HG02678 (cell line): ENCODE measurements around the gene NQO1.
"Not testable (repeated sequence)": the region's sequence is repeated elsewhere in the genome, so short reads cannot be mapped to it uniquely, and the experiment has no call there.

ENCODE experiments used
- ATAC-seq: cut with Tn5 transposase; IDR thresholded peaks from one replicate; pipeline ENCODE4 v1.9.1; 2021; ENCODE audit warnings: mild to moderate bottlenecking, moderate library complexity; ENCODE audit not compliant: unreplicated experiment

The NQO1 gene

DNA sequence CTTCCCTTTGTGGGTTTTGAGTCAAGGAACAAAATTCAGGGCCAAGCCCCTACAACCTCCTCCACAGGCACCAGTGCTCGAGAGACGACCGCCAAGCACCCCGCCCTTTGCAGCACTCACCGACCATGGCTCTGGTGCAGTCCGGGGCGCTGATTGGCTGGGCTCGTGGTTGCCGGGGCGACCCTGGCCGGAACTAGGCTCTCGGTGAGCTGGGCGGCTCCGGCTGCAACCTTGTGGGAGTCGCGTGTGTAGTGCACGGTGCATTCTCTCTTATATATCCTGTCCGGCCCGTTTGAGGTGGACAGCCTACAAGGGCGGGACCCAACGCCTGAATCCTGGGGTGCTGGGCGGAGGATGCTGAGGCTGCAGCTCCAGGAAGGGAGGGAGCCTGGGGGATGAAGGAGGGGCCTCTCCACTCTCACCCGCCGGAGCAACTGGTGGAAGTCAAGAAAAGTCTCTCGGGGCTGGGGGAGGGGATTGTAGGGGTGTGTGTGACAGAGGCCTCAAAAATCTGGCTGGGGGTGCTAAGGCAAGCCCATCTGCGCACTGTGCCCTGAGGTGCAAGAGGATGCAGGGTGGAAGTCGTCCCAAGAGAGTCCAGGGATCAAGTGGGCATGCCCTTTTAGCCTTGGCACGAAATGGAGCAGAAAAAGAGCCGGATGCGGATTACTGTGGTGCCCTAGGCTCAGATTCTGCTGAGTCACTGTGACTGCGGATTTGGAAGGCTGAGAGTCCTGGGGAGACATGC is at the start of gene NQO1:
Gene NQO1 (minus strand): TSS at position 248 of the 748 bp plus-strand sequence. CDS start 121 bp downstream, at position 127.
- peak; percentile 97 for ATAC-seq

- no peak for ATAC-seq
Observed at GRCh38 chr16:69775563-69775962, 49.2 kb upstream of the NQO1 start.

- peak; percentile 43 for ATAC-seq
Observed at GRCh38 chr16:69773260-69773947, 47.0 kb upstream of the NQO1 start.

- ATAC-seq = no peak
Observed at GRCh38 chr16:69771651-69771967, 45.2 kb upstream of the NQO1 start.

DNA sequence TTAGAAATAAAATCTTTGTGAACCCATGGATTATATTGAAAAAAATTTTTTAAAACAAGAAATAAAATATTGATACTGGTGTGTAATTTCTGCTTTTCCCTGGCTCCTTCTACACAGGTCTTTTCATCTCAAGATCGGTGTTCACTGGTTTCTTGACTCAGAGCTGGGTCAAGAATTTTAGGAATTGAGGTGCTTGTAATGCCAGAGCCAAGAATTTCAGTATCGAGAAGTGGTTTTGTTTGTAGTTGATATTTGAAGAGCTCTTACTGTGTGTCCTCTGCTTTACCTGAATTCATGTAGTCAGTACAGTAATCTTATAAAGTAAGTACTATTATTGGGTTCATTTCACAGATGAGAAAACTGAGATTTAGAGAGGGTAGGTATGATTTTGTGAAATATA is 43.0 kb upstream of the NQO1 start:
- no peak for ATAC-seq

DNA sequence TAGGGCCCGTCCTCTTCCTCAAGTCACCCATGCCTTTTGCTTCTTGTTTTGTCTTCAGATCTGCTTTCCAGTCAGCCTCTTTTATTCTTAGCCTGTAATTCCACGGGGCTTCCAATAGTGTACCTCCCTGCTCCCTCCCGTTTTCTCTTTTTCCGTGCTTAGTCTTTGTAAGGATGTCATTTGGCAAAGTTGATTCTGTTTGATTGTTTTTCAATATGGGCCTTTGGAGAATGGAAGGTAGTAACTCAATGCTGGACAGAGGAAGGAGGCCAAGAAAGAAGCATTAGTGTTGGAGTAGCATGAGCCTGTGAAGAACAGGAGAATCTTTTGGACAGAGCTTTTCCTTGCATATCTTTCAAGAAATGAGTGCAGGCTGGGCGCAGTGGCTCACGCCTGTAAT is 42.3 kb upstream of the NQO1 start:
- ATAC-seq = no peak

- ATAC-seq = no peak
Observed at GRCh38 chr16:69767459-69768229, 41.3 kb upstream of the NQO1 start.

DNA sequence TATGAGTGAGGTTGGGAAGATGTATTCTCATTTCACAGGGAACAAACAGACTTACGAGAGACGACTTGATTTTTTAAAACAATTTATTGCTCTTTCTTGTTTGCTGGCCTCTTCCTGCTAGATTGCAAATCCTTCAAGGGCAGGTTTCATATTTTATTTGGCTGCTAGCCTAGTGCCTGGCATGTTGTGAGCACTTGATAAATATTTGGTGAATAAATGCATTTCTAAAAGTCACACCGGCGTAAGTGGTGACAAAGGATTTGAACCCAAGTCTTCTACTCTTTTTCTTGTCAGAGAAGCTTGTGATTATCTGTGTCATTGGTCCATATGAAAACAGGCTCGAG is 37.2 kb upstream of the NQO1 start:
- no peak for ATAC-seq

DNA sequence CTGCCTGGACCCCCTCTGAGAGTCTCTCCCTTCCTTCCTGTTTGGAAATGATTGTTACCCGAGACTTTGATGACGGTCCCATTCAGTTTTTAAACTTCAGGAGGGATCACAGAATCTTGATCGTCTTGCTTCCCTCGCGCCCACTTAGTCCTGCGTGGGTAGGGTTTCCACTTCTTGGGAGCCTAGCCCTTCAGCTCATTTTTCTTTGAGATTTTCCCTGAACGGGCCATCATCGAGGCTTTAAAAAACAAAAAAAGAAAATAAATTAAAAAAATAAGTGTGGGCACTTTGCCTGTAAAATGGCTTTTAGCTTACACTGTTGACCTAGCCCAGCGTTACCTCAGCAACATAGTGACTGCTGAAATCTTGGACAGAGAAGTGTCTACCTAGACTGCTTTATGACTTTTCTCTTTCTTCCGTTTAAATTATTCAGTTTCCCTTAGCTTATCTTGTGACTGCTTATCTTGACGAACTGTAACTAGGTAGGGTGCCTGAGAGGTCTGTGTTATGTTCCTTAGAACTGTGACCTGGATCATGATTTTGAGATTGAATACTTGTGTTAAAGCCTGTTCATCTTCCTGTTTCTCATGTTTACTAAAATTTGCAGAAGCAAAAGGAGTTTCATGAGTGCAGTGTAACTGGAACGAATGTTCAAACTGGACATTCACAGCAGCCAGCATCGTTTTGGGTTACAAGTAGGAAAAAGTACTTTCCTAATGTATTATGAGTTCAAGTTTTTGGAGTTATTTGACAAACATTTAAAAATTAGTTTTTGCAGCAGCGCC is 36.6 kb upstream of the NQO1 start:
- ATAC-seq = no peak

DNA sequence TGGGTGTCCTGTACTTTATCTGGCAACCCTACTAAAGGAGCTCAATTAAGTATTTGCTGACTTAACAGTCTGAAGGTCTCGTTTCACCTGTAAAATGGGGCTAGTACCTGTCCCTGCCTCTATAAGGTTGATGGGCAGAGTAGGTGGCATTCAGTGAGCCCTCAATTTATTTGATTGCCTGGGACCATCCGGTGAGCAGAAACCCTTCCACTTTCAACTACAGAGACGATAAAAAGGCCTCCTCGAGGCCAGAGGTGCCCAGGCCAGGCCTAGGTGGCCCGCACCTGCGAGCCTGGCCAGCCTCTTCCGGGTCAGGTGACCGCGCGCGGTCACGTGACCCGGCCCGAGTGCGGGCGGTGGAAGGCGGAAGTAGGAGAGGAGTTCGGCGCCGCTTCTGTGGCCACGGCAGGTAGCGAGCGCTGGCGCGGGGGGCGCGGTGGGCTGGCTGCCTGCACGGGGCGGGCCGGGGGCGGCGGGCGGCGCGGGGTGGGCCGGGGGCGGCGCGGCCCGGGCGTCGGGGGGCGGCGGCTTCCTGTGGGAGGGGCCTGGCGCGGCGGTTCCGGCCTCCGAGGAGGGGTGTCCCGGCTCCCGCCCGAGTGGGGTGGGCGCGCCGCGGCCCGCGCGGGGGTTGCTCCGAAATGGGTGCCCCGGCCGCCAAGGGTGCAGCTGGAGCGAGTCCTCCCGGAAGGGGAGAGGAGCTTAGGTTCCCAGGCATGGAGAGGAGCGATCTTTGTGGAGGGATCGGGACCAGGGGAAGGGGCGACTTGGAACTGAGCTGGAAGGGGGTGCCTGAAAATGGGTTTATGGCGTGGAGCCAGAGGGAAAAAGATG is 35.8 kb upstream of the NQO1 start, which contains the start of gene WWP2:
Gene WWP2 (plus strand): TSS at position 350 of the 831 bp plus-strand sequence. CDS start 24,679 bp downstream, outside the sequence.
- peak; percentile 81 for ATAC-seq

- not testable (repeated sequence) for ATAC-seq
Observed at GRCh38 chr16:69757375-69757774, 31.0 kb upstream of the NQO1 start.

GRCh38 chr16:69756705-69757104 is 30.3 kb upstream of the NQO1 start:
- no peak for ATAC-seq

DNA sequence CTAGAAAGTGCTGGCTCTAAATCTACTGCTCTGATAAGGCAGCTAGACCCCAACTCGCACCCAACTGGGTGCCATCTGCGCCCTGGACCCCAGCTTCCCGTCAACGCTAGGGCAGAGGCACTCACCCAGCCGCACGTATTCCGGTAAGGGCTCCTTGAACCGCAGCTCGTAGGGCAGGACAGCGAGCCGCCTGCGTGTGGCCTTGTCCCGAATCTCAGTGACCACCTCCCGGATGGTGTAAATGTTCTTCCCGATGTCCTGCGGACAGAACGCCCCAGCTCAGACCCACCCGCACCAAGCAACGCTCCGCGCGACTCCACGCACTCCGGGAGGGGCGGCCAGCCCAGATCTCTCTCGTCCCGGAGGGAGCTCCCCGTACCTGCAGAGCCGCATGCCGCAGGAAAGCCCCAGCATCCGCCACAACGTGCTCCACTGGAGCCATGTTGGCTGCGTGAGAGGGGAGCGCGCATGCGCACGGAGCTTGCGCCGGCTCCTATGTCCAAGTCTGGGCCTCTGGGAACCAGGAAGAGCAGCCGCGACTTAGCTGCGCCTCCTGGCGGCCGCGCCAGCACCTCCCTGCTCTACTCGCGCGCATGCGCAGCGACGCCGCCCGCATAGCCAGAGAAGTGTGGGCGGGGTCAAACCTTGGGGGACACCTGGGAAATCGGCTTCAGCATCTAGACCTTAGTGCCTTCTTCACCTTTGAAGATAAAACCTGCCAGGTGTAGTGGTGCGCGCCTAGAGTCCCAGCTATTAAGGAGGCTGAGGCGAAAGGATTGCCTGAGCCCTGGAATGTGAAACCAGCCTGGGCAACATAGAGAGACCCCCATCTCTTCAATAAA is 28.3 kb upstream of the NQO1 start, which contains the start of gene NOB1:
Gene NOB1 (minus strand): TSS at position 458 of the 842 bp plus-strand sequence. CDS start 16 bp downstream, at position 442.
- peak; percentile 99 for ATAC-seq

- no peak for ATAC-seq
Observed at GRCh38 chr16:69754143-69754468, 27.7 kb upstream of the NQO1 start.

DNA sequence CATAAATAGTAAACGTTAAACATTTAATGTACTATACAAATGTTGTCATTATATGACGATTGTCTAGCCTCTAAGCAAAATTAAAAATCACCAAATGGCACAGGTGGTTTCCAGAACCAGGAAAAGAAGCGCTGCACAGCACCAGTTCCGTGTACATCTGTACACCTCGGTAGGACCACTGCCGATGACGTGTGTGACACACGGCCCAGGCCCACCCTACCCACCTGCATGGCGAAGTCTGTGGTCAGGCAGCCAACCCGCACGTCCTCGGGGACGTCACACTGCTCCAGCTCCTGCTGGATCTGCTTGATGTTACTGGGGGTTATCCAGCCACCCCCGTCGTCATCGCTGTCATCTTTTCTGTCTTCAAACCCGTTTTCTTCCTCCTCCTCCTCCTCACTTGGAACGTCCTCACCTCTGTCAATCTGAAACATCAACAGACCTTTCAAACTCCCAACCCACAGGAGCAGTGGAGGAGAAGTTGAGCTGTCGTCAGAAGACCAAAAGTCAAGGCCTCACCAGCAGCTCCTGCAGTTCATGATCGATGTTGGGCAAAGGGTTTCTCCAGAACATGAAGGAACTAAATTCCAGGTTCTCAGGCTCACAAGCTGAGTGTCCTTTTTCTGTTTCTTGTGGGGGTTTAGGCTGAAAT is 22.5 kb upstream of the NQO1 start:
- ATAC-seq = no peak

- no peak for ATAC-seq
Observed at GRCh38 chr16:69747115-69747514, 20.8 kb upstream of the NQO1 start.

- no peak for ATAC-seq
Observed at GRCh38 chr16:69745959-69746358, 19.6 kb upstream of the NQO1 start.

- ATAC-seq = no peak
Observed at GRCh38 chr16:69745232-69745612, 18.9 kb upstream of the NQO1 start.
